SIG-M5 treated with dmso at 0.1 percent for 504 hours (cell line): ENCODE results near the gene AIDA.
"Not testable (repeated sequence)": the region's sequence is repeated elsewhere in the genome, so short reads cannot be mapped to it uniquely, and the experiment has no call there.

Experiments used
- DNase-seq: peaks from one replicate; lab custom pipeline; 2025; ENCODE audit not compliant: unreplicated experiment; lab: John Stamatoyannopoulos, UW

The AIDA gene

GRCh38 chr1:222713091-222713961 lies 1.0 kb upstream of the AIDA start:
- DNase-seq = peak; percentile 96

- DNase-seq = peak; percentile 76
These were observed 705 bp downstream of the AIDA start for GRCh38 chr1:222711319-222712252.

GRCh38 chr1:222709700-222710153 lies 2.6 kb downstream of the AIDA start:
- no peak for DNase-seq

GRCh38 chr1:222706815-222707214 lies 5.5 kb downstream of the AIDA start:
- peak; percentile 11 for DNase-seq

- no peak for DNase-seq
These were observed 8.0 kb downstream of the AIDA start for GRCh38 chr1:222704260-222704659.

- DNase-seq = no peak
These were observed 10.1 kb downstream of the AIDA start for GRCh38 chr1:222702210-222702609.

- no peak for DNase-seq
These were observed 14.5 kb downstream of the AIDA start for GRCh38 chr1:222697826-222698225.

GRCh38 chr1:222697203-222697602 lies 15.1 kb downstream of the AIDA start:
- DNase-seq = no peak

- no peak for DNase-seq
These were observed 15.6 kb downstream of the AIDA start for GRCh38 chr1:222696741-222697140.

- no peak for DNase-seq
These were observed 17.4 kb downstream of the AIDA start for GRCh38 chr1:222694927-222695326.

GRCh38 chr1:222691016-222691415 lies 21.3 kb downstream of the AIDA start:
- DNase-seq = no peak

GRCh38 chr1:222680080-222680479 lies 32.2 kb downstream of the AIDA start:
- no peak for DNase-seq

GRCh38 chr1:222670110-222670509 lies 42.2 kb downstream of the AIDA start:
- no peak for DNase-seq

GRCh38 chr1:222669107-222669506 lies 43.2 kb downstream of the AIDA start:
- not testable (repeated sequence) for DNase-seq

- not testable (repeated sequence) for DNase-seq
These were observed 44.1 kb downstream of the AIDA start for GRCh38 chr1:222668184-222668583.

GRCh38 chr1:222665964-222666363 lies 46.3 kb downstream of the AIDA start:
- DNase-seq = no peak

- no peak for DNase-seq
These were observed 48.8 kb downstream of the AIDA start for GRCh38 chr1:222663431-222663934.

GRCh38 chr1:222657899-222658298 lies 54.4 kb downstream of the AIDA start:
- no peak for DNase-seq

GRCh38 chr1:222656391-222657155 lies 55.7 kb downstream of the AIDA start:
- DNase-seq = no peak

- DNase-seq = peak; percentile 98
These were observed 57.4 kb downstream of the AIDA start for GRCh38 chr1:222654849-222655248.
